D341Med (cell line): ENCODE data around the gene HSPD1.

Experiments used
- DNase-seq: peaks from one replicate; pipeline ENCODE4 v3.0.0; 2012; ENCODE audit warnings: low spot score

The HSPD1 gene

DNA sequence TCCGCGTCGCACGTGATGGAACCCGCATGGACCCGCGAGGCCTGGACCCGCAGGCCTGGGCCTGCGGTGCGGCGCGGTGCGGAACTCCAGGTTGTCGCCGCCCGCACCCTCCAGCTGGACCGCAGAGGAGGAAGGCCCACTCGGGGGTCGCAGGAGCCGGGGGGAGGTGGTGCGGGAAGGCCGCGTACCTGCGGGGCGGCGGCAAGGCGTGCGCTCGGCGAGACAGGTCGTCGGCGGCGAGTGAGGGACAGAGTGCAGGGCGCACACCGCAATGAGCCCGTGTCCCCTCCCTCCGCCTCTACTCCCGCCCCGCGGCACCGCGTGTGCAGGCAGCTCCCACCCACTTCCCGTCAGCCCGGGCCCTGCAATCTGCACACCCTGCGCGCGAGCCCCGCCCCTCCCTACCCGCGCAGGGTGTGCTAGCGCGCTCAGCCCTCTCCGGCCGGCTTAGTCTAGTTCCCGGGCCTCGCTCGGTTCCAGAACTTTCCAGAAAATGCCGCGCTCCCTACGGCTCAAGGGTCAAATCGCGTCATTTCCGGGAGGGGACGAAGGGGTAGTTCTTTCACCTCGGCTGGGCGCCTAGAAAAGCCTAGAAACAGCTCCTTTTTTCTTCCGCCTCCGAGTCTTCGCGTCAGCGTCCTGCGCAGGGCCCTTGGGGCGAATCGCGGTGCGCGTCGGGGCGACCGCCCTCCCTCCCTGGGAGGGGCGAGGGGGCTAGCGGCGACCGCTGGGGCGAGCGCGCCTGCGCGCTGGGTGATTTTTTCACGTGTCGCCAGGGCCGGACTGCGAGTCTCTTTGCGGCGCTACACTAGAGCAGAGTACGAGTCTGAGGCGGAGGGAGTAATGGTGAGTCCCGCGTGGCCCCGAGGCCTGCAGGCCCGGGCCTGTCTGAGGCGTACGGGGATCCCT lies at the start of gene HSPD1, which contains the start of gene HSPE1:
Gene HSPD1, minus strand, starts transcription at position 247 of the 909 bp plus-strand sequence. CDS start 992 bp downstream, outside the sequence.
Gene HSPE1, plus strand, starts transcription at position 786 of the 909 bp plus-strand sequence. Its CDS starts 58 bp downstream, at position 844.
- DNase-seq, result peak; percentile 95

DNA sequence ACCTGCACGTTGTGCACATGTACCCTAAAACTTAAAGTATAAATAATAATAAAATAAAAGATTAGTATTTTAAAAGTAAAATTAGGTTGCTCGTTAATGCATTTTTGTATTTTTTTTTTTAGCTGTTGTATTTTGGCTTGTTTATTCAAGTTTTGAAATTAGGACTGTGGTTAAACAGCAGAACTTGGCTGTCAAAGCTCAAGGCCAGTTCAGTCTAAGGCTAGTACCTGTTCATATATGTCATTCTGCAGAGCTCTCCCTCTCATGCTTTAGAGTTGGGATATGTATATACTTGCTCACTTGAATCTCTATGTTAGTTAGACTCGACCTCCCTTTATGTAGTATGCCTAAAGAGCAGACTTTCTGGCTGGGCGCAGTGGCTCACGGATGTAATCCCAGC lies 48.9 kb upstream of the HSPD1 start:
- no peak for DNase-seq

DNA sequence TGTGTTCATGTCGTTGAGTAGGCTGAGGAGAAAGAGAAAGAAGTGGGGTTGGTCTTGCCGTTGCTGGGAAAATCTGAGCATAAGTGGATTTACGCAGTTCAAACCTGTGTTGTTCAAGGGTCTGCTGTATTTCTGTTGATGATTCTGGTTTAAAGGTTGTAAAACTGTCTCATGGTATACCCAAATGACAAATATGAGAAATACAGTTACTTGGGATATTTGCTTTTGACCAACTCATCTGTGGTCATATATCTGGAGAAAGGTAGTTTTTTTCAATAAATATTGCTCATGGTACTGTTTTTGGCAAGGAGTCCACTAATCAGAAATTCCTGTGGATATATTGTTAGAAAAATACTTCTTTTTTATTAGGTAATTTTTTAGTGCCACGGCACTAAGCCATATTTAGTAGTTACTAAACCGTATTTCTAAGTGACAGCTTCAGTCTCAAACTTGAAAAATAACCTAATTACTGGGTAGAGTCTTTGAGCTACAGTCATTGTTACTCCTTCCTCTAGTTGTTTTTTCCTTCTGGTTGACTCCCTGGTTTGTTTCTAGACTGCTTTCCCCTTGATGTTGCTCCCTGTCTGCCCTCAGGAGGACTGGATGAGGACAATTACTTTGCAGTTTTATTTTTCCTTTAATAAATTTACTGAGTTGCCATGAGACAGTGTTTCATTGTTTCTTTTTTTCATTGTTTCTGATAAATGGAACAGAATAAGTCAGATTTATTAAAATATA lies 47.7 kb upstream of the HSPD1 start:
- no peak for DNase-seq

DNA sequence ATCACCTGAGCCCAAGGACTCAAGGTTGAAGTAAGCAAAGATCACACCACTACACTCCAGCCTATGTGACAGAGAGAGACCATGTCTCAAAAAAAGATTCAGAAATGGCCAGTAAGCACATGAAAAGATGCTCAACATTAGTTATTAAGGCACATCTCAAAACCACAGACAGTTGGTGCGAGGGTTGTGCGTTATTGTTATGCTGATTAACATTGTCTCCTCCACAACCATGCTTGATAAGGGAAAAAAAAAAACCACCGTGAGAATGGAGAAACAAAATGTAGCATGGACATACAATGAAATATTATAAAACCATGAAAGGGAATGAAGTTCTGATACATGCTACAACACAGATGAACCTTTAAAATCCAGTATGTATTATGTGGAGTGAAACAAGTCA lies 43.6 kb upstream of the HSPD1 start:
- no peak for DNase-seq

DNA sequence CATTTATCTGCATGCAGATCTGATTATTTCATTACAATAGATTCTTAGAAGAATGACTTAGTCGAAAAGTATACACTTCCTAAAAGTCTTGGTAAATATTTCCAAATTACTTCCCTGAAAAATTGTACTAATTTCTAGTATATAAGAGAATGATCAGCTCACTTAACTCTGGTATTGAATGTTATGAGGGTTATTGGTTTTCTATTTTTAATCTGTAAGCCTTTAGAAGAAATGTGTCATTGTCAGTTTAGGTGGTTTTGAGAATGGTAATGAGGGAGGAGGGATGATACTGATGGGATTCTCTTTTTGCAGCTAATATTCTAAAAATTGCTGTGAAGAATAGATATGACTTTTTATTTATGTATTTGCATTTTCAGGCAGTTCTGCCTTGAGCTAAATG lies 40.1 kb upstream of the HSPD1 start:
- DNase-seq, result no peak

DNA sequence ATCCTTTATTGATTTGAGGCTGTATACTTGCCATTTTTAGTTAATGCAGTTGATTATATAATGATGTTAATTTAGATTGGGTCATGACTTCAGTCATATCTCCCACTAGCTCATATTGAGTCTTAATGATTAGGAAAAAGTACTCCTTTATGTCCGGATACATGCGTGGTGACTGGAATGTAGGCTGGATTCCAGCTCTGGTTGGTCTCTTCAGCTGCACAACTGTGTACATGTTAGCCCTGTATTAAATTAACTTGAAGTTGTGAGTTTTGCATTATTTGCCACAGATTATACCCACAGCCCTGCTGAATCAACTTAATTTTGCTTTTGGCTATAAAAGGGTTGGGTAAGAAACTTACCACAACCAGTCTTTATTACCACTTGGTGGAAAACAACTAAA lies 38.8 kb upstream of the HSPD1 start:
- DNase-seq, result no peak

DNA sequence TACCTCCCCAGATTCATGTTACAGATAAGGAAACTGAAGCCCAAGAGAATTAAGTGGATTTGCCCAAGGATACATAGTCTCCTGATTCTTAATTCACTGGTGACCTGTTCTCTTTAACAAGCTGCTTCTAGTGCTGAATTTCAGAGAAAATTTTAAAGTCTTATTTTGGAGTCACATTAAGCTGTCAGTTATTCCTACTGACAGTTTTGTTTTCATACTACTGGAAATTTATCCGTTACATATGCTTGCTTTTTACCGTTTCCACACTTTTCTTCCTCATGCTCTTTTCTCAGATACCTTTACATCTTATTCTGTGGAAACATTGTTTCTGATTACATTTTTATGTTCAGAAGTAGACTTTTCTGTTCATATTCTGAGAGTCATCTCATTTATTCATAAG lies 17.5 kb upstream of the HSPD1 start:
- no peak for DNase-seq

DNA sequence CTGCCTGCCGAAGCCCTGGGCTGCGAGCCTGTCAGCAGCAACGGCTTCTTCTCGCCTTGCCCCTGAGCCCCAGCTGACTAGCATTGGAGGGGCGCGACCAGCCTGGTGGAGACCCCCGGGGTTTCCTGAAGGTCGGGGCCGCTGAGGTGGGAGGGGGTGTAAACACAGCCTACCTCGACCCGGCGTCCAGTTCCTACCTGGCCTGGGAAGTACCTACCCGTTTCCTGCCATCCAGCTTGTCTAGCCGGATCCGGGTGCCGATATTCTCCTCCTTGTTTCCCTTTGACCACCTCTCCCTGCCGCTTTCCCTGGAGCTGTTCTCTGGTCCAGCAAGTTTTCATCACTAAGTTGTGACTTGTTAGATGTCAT lies 16.7 kb upstream of the HSPD1 start:
- DNase-seq, result no peak

DNA sequence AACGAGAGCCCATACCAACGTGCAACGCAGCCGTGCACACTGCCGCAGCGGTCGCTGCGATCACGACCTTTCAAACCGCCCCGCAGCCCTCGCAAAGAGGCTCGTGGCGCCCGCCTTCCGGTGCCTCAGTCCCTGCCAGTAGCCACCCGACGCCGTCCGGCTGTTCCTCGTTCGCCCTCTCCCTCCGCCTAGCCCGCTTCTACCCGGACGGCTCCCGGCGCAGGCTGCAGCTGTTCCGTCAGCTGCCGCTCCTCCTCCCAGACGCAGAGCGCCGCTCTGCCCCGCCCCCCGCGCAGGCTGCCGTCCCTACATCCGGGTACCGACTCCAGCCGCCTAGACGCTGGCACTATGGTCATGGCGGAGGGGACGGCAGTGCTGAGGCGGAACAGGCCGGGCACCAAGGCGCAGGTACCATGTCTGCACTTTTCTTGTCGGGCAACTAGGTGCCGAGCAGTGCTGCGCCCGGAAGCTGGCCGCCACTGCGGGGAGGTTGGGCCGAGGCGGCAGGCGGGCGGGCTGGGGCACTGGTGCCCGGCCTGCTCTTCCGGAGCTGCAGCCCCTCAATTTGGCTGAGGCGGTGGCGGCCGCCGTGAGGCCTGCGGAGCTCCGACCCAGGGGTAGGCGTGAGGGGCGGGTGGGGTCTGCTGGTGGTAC lies 16.2 kb upstream of the HSPD1 start, which contains the start of gene MOB4:
Gene MOB4, plus strand, starts transcription at position 328 of the 654 bp plus-strand sequence. Its CDS starts 21 bp downstream, at position 349.
- DNase-seq, result peak; percentile 94

DNA sequence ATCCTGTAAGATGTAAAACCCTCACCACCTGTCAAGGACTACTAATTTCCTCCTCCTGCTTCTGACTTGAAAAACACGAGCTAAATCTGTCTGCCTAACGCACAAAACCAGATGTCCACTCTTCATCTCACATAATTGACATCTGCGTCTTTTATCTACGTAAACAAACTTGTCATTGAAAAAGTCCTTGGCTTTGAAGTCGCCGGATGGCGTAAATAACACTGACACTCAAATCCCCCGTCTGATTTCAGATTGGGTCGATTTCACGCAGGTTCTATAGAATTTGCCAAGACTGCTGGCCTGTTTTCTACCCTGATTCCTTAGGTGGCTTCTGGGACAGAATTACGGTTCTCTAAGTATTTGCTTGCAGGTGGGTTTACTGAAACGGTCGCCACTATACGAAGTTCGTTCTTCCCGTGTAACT lies 15.7 kb upstream of the HSPD1 start:
- DNase-seq, result no peak

DNA sequence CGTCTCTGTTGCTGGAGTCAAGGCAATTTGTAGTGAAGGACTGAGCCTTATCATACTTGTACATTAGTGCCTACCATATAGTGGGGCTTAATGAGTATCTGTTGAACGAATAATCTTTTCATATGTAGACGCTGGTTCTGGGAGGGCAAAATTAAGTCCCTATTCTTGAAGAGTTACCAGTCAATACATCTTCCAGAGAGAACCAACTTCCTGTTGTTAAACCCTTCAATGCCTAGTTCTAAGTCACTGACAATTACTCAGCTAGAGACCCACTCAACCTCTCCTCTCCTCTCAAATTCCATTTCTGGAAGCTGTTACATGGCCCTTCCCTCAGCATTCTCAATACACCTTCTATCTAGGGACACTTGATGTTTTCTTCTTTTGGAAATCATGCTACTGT lies 15.1 kb upstream of the HSPD1 start:
- DNase-seq, result no peak

DNA sequence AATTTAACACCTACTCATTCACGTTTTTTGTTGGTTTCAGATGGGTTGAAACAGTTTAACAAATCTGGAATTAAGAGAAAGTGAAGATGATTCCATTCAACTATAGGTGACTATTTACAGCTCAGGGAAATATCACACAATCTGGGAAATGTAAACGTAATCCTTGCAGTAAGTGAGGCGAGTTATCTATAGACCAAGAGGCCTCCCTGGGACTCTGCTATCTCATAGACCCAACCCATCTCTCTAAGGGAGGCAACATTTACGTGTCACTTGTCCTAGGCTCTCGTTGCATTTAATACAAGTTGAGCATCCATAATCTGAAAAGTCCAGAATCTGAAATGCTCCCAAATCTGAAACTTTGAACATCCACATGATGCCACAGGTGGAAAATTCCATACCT lies 14.3 kb upstream of the HSPD1 start:
- DNase-seq, result no peak

DNA sequence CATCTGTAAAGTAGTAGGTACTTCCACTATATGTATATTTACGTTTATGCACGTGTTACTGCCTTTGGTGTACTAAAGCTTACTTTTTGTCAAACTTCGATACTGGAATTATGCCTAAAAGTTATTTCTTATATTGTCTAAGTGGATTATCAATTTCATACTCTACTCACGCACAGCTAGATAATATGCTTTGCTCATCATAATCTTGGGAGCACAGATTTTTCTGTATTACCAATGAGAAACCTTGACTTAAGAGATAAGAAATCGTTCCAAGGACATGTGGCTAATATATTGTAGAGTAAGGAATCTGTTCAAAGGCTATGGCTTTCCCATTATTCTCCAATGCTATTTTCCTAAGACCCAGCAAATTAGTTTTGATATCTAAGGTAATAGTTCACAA lies 7.0 kb upstream of the HSPD1 start:
- no peak for DNase-seq

DNA sequence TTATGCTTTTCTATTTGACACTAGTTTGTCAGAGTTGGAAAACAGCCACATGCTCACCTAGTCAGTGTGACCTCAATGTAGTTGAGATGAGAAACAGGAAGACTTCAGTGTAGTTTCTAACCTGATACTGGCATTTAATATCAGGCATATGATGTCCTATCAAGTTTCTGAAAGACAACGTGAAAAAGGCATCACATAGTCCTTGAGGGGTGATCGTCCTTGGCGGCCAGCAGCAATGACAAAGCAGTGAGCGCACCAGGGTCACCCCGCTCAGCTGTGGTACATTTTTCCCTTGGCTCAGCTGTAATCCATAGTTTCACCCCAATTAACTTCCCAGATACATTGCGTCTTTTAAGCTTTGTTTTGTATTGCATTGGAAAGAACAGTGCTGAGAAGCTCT lies 4.9 kb upstream of the HSPD1 start:
- no peak for DNase-seq

DNA sequence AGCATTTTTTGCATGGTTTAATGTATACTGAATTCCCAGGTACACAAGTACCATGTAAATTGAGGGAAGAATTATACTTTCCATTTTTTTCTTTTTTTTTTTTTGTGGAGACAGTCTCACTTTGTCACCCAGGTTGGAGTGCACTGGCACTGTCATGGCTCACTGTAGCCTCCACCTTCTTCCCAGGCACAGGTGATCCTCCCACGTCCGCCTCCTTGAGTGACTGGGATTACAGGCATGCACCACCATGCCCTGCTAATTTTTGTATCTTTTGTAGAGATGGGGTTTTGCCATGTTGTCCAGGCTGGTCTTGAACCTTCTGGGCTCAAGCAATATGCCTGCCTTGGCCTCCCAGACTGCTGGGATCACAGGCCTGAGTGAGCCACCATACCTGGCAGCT lies 4.4 kb upstream of the HSPD1 start:
- DNase-seq, result no peak

DNA sequence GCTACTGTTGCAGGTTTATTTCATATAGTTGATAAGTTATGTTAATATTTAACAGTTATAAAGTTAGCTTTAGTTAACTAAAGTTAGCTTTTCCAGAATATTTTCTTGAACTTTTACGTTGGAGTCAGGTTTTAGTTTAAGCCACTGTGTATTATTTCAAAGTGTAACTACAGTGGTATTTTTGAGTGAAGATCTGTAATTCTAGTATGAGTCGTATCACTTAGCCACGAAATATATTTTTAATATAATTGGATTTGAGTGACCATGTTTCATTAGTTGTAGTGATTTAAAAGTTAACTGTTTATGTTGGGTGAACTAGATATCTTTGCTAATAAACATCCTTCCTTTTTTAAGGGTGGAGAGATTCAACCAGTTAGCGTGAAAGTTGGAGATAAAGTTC lies 3.0 kb upstream of the HSPD1 start:
- no peak for DNase-seq

DNA sequence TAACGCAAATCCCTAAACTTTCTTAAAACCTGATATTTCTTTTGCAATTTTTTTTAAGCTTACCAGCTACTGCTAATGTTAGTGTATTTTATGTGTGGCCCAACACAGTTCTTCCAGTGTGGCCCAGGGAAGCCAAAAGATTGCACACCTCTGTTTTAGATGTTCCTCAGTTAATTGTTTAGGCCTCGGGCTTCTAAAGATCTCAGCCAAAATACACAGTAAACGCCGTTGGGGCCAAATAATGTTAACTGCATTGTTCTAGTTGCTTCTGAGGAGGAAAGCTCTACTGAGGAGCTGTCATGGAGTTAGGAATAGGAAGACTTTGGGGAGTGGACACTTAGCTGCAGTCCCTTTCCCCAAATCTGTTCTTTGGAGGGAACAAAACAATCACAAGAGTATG lies 2.6 kb upstream of the HSPD1 start:
- no peak for DNase-seq

DNA sequence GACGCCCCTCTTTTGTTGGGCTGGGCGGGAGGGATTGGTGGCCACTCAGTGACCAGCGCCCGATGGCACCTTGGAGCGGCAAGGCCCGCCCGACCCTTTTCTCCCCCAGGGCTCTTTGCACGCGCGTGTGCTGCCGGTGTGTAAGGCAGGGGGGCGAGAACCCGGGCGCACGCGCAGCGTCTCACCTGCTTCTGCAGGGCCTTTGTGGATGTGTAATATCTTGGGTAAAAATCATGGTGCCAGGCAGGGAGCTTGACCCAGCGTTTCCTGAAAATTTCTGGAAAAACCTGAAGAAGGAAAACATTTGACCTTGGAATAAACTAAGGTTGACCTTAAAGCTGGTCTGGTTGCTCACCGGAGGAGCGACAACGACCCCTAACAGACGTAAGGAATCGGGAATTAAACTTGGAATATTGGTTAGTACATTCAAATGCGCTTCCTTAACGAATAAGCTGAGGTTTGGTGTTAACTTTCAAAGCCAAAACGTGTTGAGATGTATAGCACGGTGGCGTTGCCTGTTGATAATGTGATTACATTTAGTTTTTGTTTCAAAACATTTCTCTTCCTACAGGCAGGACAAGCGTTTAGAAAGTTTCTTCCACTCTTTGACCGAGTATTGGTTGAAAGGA lies 977 bp upstream of the HSPD1 start:
- no peak for DNase-seq

DNA sequence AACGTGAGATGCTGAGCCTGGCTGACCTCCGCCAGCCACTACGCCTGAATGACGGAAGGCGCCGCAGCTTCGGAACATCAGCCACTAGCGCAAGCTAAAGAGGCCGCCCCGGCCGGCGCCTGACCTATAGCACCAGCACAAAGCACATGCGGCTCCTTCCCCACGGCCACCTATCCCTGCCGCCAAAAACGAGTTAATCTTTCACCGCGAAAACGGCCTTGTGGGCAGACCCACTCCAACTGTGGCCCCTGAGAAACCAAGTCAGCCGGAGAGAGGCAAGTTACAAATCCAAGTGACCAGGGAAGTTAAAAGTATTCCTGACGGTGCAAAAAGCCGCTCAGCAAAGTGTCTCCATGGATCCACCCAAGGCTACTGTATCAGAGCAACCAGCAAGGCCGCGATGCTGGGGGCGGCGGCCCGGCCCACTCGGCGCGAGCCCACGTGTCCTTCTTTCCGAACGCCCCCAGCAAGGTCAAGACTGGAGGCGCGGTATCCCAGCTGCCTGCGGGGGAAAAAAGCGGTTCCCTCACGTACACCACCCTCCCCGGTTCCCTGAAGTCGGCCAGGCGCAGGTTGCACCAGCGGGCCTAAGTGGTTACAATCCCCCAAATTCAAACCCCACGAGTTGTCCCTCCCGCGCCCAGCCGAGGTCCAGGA lies 575 bp downstream of the HSPD1 start:
- DNase-seq, result peak; percentile 52

DNA sequence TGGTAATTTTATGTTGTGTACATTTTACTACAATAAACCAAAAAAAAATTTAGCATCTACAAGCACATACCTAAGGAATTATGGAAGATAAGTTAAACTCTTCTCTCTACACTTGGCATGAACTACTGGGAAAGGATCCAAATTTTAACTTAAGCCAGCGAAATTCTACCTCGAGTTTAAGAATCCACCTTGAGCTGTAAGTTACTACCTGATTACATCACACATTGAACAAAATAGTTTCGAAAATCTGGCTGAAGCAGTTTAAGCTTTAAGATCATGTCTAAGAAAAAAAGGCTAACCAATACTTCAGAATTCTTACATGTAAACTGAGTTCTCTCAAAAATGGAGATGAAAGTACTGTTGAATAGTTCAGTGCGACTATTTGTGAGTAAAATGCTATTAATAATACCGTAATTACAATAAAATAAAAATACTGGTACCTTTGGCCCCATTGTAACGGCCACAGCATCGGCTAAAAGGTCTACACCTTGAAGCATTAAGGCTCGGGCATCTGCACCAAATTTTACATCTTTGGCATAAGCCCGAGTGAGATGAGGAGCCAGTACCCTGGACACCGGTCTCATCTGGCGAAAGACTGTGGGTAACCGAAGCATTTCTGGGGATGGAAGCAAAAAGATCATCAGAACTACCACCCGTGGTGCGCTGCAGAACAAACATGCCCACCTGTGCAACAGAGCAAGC lies 1.3 kb downstream of the HSPD1 start:
- no peak for DNase-seq

DNA sequence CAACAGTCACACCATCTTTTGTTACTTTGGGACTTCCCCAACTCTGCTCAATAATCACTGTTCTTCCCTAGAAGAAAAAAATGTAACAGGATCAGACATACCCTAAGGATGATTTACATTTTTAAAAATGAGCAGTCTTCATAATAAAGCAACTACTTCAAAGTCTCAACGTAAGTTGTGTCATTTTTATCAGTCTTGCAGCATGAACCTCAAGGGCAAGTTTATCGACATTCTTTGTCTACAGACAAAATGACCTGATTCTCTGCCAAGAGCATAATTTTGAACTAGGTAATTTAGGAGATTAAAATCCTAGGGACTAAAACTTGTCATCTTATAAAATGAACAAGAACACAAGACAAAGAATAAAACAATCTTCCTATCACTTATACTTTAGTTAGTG lies 2.3 kb downstream of the HSPD1 start:
- no peak for DNase-seq
